Natural killer cell (primary cell): ENCODE measurements around the gene GATB. TPM values are rescaled to one million over a fixed set of nuclear protein-coding genes. Genes with fewer than 3 reads are reported as not detected.

Source experiments
- ATAC-seq, 3 donors: fragments of 150-1000 bp in 2 of 3; fragments of 200-7000 bp in 1 of 3; cut with Tn5 transposase; 1 replicate in 1 of 3; 2 replicates in 2 of 3; pipeline ENCODE4 v1.10.0; 2021; ENCODE audit warnings: mild to moderate bottlenecking in 2 of 3, moderate library complexity in 2 of 3
- DNase-seq, 2 donors: peaks; one replicate each; pipeline versions ENCODE4 v3.0.0 to v3.0.0-alpha.2; 2013 to 2021; ENCODE audit warnings: mixed read lengths in 1 of 2
- H3K27ac ChIP-seq: one replicate; pipeline ENCODE4 v1.5.1; 2013; ENCODE audit warnings: mild to moderate bottlenecking, low read length
- H3K27me3 ChIP-seq: one replicate; pipeline ENCODE4 v1.6.1; 2013; ENCODE audit warnings: low read length; ENCODE audit not compliant: control insufficient read depth, insufficient read depth
- H3K36me3 ChIP-seq: one replicate; pipeline ENCODE4 v1.6.1; 2013; ENCODE audit warnings: low read length; ENCODE audit not compliant: control insufficient read depth, insufficient read depth
- H3K4me1 ChIP-seq: one replicate; pipeline ENCODE4 v1.6.1; 2013; ENCODE audit warnings: low read length; ENCODE audit not compliant: control insufficient read depth, insufficient read depth
- H3K4me3 ChIP-seq: one replicate; pipeline ENCODE4 v1.5.1; 2013; ENCODE audit warnings: low read length
- H3K9me3 ChIP-seq: one replicate; pipeline ENCODE4 v1.6.1; 2013; ENCODE audit warnings: low read length; ENCODE audit not compliant: control insufficient read depth, insufficient read depth
- H3K27ac Mint-ChIP-seq, 2 donors: one replicate each; pipeline ENCODE4 v1.8.0; 2022; ENCODE audit warnings: mild to moderate bottlenecking in 2 of 2, mixed read lengths in 2 of 2, moderate library complexity in 1 of 2
- H3K27me3 Mint-ChIP-seq, 2 donors: one replicate each; pipeline ENCODE4 v1.8.0; 2022; ENCODE audit warnings: low read depth in 2 of 2, mixed read lengths in 2 of 2
- H3K36me3 Mint-ChIP-seq: one replicate; pipeline ENCODE4 v1.8.0; 2022; ENCODE audit warnings: mixed read lengths
- H3K4me1 Mint-ChIP-seq, 2 donors: one replicate each; pipeline ENCODE4 v1.8.0; 2022; ENCODE audit warnings: mixed read lengths in 2 of 2
- H3K4me3 Mint-ChIP-seq: one replicate; pipeline ENCODE4 v1.8.0; 2022; ENCODE audit warnings: mild to moderate bottlenecking, moderate library complexity, mixed read lengths
- H3K9me3 Mint-ChIP-seq, 2 donors: one replicate each; pipeline ENCODE4 v1.8.0; 2022; ENCODE audit warnings: mixed read lengths in 2 of 2
- WGBS: methylation state at CpG from one replicate; pipeline ENCODE4 v1.1.7; 2013; ENCODE audit warnings: missing lambda C conversion rate; ENCODE audit not compliant: insufficient coverage; 5-methylcytosine and 5-hydroxymethylcytosine counted together
- intact Hi-C: fragments of 100-400 bp; cut with micrococcal nuclease; formaldehyde crosslinking; loops from one replicate; pipeline ENCODE4 v1.14.2; 2022
- total RNA-seq, 4 donors: library from RNA; stranded (reverse); fragments of 120-200 nt in 1 of 4; gene quantifications; one replicate each; pipeline versions ENCODE4 v1.2.3 to v1.2.4, GENCODE V29; 2013 to 2022
- TF ChIP-seq, protein P1 (sequence below): fragments of 200-600 bp; IDR thresholded peaks from one replicate; pipeline ENCODE4 v1.8.0; 2022; ENCODE audit warnings: antibody characterized with exemption

GATB gene
- total RNA-seq, 3 donors from 2014 or later (not counting 1 experiment from before 2014, with no cell fraction given): 5.6 to 7.2 (median 6.3) TPM

DNA sequence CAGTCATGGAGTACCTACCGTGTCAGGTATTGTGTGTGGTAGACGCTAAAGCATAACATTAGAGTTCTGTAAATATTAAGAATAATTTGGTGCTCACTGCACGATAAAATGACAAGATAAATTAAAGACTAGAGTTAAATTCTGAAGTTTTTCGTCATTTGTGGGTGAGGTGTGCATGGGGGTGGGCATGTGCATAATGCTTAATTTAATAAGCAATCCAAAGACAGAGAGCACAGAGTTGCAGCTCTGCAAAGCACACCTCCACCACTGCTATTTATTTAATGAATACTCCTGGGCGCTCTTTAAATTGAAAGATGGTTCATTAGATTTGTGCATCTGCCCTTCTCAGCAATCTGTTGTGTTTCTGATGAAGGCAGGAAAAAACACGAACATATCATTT is 62.6 kb downstream of the GATB start:
- intact Hi-C loops: no loop called here
- no peak overlapping the region for H3K4me3 ChIP-seq
- H3K4me1 Mint-ChIP-seq: no peaks in the 10 kb centered on the region
- H3K9me3 Mint-ChIP-seq: no peaks in the 10 kb centered on the region
- H3K9me3 ChIP-seq: no peaks in the 10 kb centered on the region
- H3K36me3 Mint-ChIP-seq: peaks cover 5% of the 10 kb centered on the region
- H3K4me3 Mint-ChIP-seq: no peak overlapping the region
- TF ChIP-seq, protein P1, sequence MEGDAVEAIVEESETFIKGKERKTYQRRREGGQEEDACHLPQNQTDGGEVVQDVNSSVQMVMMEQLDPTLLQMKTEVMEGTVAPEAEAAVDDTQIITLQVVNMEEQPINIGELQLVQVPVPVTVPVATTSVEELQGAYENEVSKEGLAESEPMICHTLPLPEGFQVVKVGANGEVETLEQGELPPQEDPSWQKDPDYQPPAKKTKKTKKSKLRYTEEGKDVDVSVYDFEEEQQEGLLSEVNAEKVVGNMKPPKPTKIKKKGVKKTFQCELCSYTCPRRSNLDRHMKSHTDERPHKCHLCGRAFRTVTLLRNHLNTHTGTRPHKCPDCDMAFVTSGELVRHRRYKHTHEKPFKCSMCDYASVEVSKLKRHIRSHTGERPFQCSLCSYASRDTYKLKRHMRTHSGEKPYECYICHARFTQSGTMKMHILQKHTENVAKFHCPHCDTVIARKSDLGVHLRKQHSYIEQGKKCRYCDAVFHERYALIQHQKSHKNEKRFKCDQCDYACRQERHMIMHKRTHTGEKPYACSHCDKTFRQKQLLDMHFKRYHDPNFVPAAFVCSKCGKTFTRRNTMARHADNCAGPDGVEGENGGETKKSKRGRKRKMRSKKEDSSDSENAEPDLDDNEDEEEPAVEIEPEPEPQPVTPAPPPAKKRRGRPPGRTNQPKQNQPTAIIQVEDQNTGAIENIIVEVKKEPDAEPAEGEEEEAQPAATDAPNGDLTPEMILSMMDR: no peak
- no peaks in the 10 kb centered on the region for H3K27me3 ChIP-seq
- H3K27ac ChIP-seq: no peak overlapping the region
- ATAC-seq (no peak), DNase-seq (no peak)
- 93% methylated on average over 6 of the region's 6 CpGs for WGBS
- H3K27me3 Mint-ChIP-seq: no peaks in the 10 kb centered on the region
- no peak overlapping the region for H3K27ac Mint-ChIP-seq
- H3K36me3 ChIP-seq: peaks cover 9% of the 10 kb centered on the region
- no peaks in the 10 kb centered on the region for H3K4me1 ChIP-seq

DNA sequence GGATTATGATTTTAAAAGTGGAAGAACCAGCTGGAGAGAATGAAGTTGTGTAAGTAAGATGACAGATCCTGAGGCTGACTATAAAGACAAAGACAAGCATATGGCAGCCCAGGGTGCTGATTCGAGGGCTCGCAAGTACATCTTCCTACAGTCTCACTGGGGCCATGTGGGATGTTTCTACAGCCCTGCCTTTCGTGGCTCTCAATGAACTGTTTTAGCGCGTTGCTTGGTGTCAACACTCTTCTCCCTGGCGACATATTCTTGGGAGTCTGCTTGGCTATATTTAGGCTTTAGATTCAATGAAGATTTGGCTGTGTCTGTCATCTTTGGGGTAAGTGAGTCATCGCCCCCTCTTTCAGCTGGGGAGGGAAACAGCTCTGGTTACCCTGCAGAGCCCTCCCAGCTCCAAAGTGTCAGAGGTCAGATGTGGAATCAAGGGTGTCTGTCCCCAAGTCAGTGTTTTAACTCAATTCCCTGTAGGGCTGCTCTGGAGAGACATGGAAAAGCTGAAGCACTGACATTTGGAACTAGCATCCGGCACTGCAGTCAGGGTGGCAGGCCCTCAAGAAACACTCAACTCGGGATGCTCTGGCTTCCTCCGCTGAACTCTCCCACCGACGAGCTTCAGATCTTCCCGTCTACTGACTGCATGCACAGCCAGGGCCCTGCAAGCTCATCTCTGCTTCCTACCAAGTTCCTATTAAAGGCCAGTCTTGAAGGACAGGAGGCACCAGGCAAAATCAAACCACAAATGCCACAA is 65.7 kb downstream of the GATB start:
- DNase-seq (no peak), ATAC-seq (no peak)
- Mint-ChIP-seq H3K27ac (no peak overlapping the region), H3K9me3 (no peaks in the 10 kb centered on the region), H3K27me3 (no peaks in the 10 kb centered on the region), H3K4me1 (no peaks in the 10 kb centered on the region), H3K4me3 (no peak overlapping the region), H3K36me3 (peaks cover 5% of the 10 kb centered on the region)
- Histone ChIP-seq H3K4me1 (no peaks in the 10 kb centered on the region), H3K27ac (no peak overlapping the region), H3K4me3 (no peak overlapping the region), H3K36me3 (peaks cover under 1% of the 10 kb centered on the region), H3K9me3 (no peaks in the 10 kb centered on the region), H3K27me3 (no peaks in the 10 kb centered on the region)
- 94% methylated on average over 13 of the region's 13 CpGs for WGBS
- TF ChIP-seq, protein P1: no peak
- intact Hi-C loops: no loop called here

GRCh38 chr4:151692821-151693673 is 67.8 kb downstream of the GATB start:
- intact Hi-C loops: no loop called here
- DNase-seq: no peak
- Histone ChIP-seq H3K4me1 (no peaks in the 10 kb centered on the region), H3K36me3 (no peaks in the 10 kb centered on the region), H3K9me3 (no peaks in the 10 kb centered on the region), H3K27me3 (no peaks in the 10 kb centered on the region), H3K27ac (no peak overlapping the region), H3K4me3 (no peak overlapping the region)
- Mint-ChIP-seq H3K36me3 (peaks cover 5% of the 10 kb centered on the region), H3K4me3 (no peak overlapping the region), H3K27me3 (no peaks in the 10 kb centered on the region), H3K9me3 (no peaks in the 10 kb centered on the region), H3K27ac (no peak overlapping the region), H3K4me1 (no peaks in the 10 kb centered on the region)
- TF ChIP-seq, protein P1: no peak
- no peak for ATAC-seq
- 88% methylated on average over 18 of the region's 18 CpGs for WGBS
